PFSK-1 (cell line): ENCODE data around the gene PRR18.

Experiments
- FOXP2 ChIP-seq: optimal IDR thresholded peaks from 2 replicates; pipeline ENCODE3; 2011; ENCODE audit warnings: borderline replicate concordance, control low read depth, inconsistent platforms; ENCODE audit not compliant: insufficient read depth; ENCODE audit errors: extremely low read length, extremely low read depth
- POLR2AphosphoS5 ChIP-seq: IDR thresholded peaks from 2 replicates; pipeline ENCODE4 v1.6.1; 2012; ENCODE audit warnings: low read depth, mild to moderate bottlenecking, control low read depth, low read length, moderate library complexity
- SIN3A ChIP-seq: IDR thresholded peaks from 2 replicates; pipeline ENCODE4 v1.6.1; 2012; ENCODE audit warnings: mild to moderate bottlenecking, low read length, moderate library complexity, borderline replicate concordance; ENCODE audit not compliant: insufficient read depth
- TAF1 ChIP-seq: IDR thresholded peaks from 2 replicates; pipeline ENCODE4 v1.6.1; 2012; ENCODE audit warnings: low read length, control low read depth, borderline replicate concordance; ENCODE audit not compliant: insufficient read depth
- TF ChIP-seq, protein P1 (sequence below), 2 experiments: IDR thresholded peaks; 2 replicates each; pipeline versions ENCODE4 v1.6.1 to v1.8.0; 2011 to 2012; ENCODE audit warnings: low read depth in 2 of 2, low read length in 2 of 2, control low read depth in 1 of 2, inconsistent platforms in 1 of 2, mild to moderate bottlenecking in 1 of 2, moderate library complexity in 1 of 2; ENCODE audit not compliant: insufficient read depth in 1 of 2

DNA sequence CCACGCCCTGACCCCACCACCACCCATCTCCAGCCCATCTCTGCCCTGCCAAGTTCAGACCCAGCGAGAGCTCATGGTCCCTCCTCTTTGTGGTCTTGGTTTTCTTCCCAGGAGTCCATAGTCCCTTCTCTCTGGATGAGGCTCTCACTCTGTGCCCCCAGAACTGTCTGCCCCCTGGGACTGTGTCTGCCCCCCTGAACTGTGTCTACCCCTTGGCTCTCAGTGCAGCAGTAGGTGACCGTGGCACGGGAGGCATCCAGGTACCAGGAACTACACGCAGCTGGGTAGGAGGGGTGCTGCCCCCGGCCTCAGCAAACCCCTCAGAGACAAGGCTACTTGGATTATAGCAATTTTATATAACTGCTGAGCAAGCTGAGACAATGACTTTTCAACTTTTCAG is 23.6 kb downstream of the PRR18 start:
- TF ChIP-seq, protein P1, sequence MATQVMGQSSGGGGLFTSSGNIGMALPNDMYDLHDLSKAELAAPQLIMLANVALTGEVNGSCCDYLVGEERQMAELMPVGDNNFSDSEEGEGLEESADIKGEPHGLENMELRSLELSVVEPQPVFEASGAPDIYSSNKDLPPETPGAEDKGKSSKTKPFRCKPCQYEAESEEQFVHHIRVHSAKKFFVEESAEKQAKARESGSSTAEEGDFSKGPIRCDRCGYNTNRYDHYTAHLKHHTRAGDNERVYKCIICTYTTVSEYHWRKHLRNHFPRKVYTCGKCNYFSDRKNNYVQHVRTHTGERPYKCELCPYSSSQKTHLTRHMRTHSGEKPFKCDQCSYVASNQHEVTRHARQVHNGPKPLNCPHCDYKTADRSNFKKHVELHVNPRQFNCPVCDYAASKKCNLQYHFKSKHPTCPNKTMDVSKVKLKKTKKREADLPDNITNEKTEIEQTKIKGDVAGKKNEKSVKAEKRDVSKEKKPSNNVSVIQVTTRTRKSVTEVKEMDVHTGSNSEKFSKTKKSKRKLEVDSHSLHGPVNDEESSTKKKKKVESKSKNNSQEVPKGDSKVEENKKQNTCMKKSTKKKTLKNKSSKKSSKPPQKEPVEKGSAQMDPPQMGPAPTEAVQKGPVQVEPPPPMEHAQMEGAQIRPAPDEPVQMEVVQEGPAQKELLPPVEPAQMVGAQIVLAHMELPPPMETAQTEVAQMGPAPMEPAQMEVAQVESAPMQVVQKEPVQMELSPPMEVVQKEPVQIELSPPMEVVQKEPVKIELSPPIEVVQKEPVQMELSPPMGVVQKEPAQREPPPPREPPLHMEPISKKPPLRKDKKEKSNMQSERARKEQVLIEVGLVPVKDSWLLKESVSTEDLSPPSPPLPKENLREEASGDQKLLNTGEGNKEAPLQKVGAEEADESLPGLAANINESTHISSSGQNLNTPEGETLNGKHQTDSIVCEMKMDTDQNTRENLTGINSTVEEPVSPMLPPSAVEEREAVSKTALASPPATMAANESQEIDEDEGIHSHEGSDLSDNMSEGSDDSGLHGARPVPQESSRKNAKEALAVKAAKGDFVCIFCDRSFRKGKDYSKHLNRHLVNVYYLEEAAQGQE (IDR thresholded peaks at IDR 0.05; ENCODE audit: insufficient read depth in 1 of 2, low read depth in 2 of 2, low read length in 2 of 2), result no peak
- TF ChIP-seq POLR2AphosphoS5, result no peak
- no peak for TF ChIP-seq TAF1
- no peak for TF ChIP-seq SIN3A
- TF ChIP-seq FOXP2, result no peak
